Measurements from ENCODE around the gene BRD4. TPM values are rescaled to one million over a fixed set of nuclear protein-coding genes. Genes with fewer than 3 reads are reported as not detected.
A peak's percentile ranks its signal among the peaks of the same experiment; 100 is the strongest.

Gene BRD4
- total and polyA plus RNA-seq, 10 of the 15 experiments (the other 5 are each of a cell fraction or from before 2014, with no cell fraction given), result 5.3 to 84.4 (median 11.8) TPM

- CTCF ChIA-PET, result interaction anchor here (0.6 to 2.0 kb wide), 3 partner anchors 26 to 79 kb away, joined by 3 to 4 read pairs (median 3); no protein-coding TSS in a partner anchor
- POLR2A ChIA-PET, result no interaction called here
- intact Hi-C loops (cut with micrococcal nuclease; ENCODE audit: unreplicated experiment), result loop anchor here (5.0 kb wide), 1 partner anchor 41 kb away; the partner anchor contains the start of gene BRD4
- peaks cover 95% of the 10 kb centered on the region for H3K79me2 ChIP-seq (ENCODE audit: control insufficient read depth, insufficient read depth, low read length)
- no TSS peak for BruUV-seq (replicated peaks)
- ATAC-seq (no peak), DNase-seq (ENCODE audit: low read depth, low spot score) (no peak), FAIRE-seq (no peak)
- SMC1A ChIA-PET (ENCODE audit: uncharacterized antibody, unreplicated experiment), result interaction anchor here (1.0 to 3.3 kb wide), 8 partner anchors 8 to 126 kb away, joined by 3 to 16 read pairs (median 4); no protein-coding TSS in a partner anchor
- 100% methylated on average over 1 of the region's 1 CpG for WGBS (ENCODE audit: insufficient coverage, insufficient replicate concordance, low lambda C conversion rate, missing lambda C conversion rate)
- H3K27me3 ChIP-seq (replicated peaks in 1 of 2; ENCODE audit: control insufficient read depth in 2 of 2, insufficient read depth in 2 of 2, low read length in 1 of 2), result no peaks in the 10 kb centered on the region
- peaks cover 19% of the 10 kb centered on the region for H4K20me1 ChIP-seq (ENCODE audit: control insufficient read depth, insufficient read depth)
- in situ Hi-C loops (cut with MboI), result no loop called here
- RAD21 ChIA-PET (ENCODE audit: unreplicated experiment), result no interaction called here
- no peak overlapping the region for H3K9ac ChIP-seq (ENCODE audit: control insufficient read depth, insufficient read depth, low read length)
- peaks cover 75% of the 10 kb centered on the region for H3K4me1 ChIP-seq (ENCODE audit: control insufficient read depth, insufficient read depth, low read length)
- no peaks in the 10 kb centered on the region for H3K9me3 ChIP-seq (replicated peaks; ENCODE audit: control insufficient read depth, insufficient read depth, low read length)
- H3K36me3 ChIP-seq (ENCODE audit: control insufficient read depth in 2 of 2, insufficient read depth in 2 of 2, low read length in 1 of 2), result peaks cover 3 to 6% of the 10 kb centered on the region in 2 experiments; a peak in 2 of 4 replicates
- H3K4me3 ChIP-seq, result no peak overlapping the region
- no peak overlapping the region for H2AFZ ChIP-seq (ENCODE audit: control insufficient read depth, low read depth, low read length)
- H3K27ac ChIP-seq (ENCODE audit: control insufficient read depth, insufficient read depth), result peak overlapping the region; percentile 34
- H3K4me2 ChIP-seq (ENCODE audit: control insufficient read depth, insufficient read depth), result peak overlapping the region; percentile 23; the same call in 1 of the 2 replicates
- no peak for TF ChIP-seq MXI1 (IDR thresholded peaks at IDR 0.05; ENCODE audit: low read depth, low read length)
- no peak for TF ChIP-seq LARP7 (IDR thresholded peaks at IDR 0.05)
- no peak for TF ChIP-seq CREM (IDR thresholded peaks at IDR 0.05; ENCODE audit: low read depth)
- no peak for TF ChIP-seq BHLHE40 (IDR thresholded peaks at IDR 0.05; ENCODE audit: borderline replicate concordance in 1 of 2, low read depth in 2 of 2, low read length in 1 of 2)
- no peak for TF ChIP-seq HCFC1 (IDR thresholded peaks at IDR 0.05; ENCODE audit: low read length)
- TF ChIP-seq MEF2B (IDR thresholded peaks at IDR 0.05; ENCODE audit: partially characterized antibody, poor library complexity, severe bottlenecking), result no peak
- no peak for TF ChIP-seq POLR2A (IDR thresholded peaks at IDR 0.05; ENCODE audit: low read depth, low read length)
- TF ChIP-seq IRF5 (IDR thresholded peaks at IDR 0.05; ENCODE audit: borderline replicate concordance), result no peak
- no peak for TF ChIP-seq ZZZ3 (IDR thresholded peaks at IDR 0.05; ENCODE audit: control insufficient read depth, insufficient read length, low read depth)
- TF ChIP-seq GATAD2B (conservative IDR thresholded peaks at IDR 0.05; ENCODE audit: low read depth), result no peak
- TF ChIP-seq ZNF24 (IDR thresholded peaks at IDR 0.05), result no peak
- TF ChIP-seq RFX5 (IDR thresholded peaks at IDR 0.05; ENCODE audit: low read depth, low read length), result no peak
- no peak for TF ChIP-seq ZBTB4 (CRISPR knock-in tag; IDR thresholded peaks at IDR 0.05)
- TF ChIP-seq ZBED1 (IDR thresholded peaks at IDR 0.05; ENCODE audit: borderline replicate concordance), result no peak
- TF ChIP-seq TAF1 (IDR thresholded peaks at IDR 0.05; ENCODE audit: borderline replicate concordance, low read depth, low read length), result no peak
- TF ChIP-seq ATF2 (IDR thresholded peaks at IDR 0.05; ENCODE audit: low read length), result no peak
Measured at GRCh38 chr19:15291089-15291488, 41.2 kb downstream of the BRD4 start.
